GM12872 (cell line): ENCODE data around the gene ABCC1.

Experiments
- CTCF ChIP-seq: IDR thresholded peaks from 3 replicates; pipeline ENCODE4 v1.5.1; 2011; ENCODE audit warnings: low read depth, mild to moderate bottlenecking, low read length, moderate library complexity; ENCODE audit not compliant: insufficient read depth

The ABCC1 gene

DNA sequence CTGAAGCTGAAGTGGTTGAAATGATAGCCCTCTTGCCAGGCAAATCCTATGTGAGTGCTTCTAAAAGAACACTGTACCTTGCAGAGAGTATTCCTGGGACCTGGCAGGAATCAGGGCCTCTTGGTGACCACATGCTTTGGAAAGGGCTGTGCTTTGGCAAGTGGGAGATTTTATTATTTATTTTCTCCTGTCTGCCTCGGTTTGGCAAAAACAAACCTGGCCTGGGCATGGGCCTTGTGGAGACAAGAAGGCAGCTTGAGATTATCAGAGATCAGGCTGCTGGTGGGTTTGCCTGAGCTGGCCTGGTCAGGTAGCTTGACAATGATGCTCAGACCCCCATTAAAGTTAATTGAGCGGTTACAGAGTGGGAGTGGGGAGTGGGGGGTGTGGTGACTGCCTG is 24.6 kb downstream of the ABCC1 start:
- no peak for TF ChIP-seq CTCF

DNA sequence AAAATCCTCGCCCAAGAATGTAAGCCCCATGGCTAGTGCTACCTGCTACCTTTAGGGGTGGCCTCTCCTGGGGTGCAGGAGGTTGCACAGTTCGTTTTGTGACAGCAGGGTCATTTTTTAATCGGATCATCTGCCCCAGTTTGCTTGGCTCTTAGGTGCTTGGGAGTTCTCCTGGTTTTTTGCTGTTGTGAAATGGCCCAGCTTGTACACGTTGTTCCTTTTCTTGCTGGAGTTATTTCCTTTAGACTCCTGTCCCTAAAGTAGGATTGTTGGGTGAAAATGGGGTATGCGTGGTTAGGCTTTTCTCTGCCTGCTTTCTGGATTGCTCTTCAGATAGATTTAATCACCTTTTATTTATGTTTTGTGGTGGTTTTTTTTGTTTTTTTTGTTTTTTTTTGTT is 25.8 kb downstream of the ABCC1 start:
- no peak for TF ChIP-seq CTCF

DNA sequence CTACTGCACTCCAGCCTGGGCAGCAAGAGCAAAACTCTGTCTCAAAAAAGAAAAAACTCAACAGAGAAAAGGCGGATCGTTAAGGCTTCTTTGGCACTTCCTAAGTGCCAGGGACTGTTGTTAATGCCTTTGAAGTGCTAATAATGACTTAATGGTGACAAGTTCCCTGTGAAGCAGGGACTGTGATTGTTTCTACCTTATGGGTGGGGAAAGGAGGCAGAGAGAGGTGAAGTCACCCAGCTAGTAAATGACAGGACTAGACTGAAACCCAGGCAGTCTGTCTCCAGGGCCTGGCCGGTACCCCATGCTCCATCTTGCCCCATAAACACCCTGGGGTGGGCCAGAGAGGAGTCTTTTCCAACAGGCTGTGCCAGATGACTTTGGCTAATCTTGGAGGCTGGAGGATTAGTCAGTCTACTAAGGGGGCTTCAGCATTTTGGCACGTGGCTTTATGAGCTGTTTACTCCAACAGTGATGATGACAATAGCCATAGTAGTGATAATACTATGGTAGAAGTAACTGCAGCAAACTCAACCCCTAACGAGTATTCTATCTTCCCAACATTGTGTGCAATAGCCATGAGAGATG is 26.9 kb downstream of the ABCC1 start:
- TF ChIP-seq CTCF = no peak

DNA sequence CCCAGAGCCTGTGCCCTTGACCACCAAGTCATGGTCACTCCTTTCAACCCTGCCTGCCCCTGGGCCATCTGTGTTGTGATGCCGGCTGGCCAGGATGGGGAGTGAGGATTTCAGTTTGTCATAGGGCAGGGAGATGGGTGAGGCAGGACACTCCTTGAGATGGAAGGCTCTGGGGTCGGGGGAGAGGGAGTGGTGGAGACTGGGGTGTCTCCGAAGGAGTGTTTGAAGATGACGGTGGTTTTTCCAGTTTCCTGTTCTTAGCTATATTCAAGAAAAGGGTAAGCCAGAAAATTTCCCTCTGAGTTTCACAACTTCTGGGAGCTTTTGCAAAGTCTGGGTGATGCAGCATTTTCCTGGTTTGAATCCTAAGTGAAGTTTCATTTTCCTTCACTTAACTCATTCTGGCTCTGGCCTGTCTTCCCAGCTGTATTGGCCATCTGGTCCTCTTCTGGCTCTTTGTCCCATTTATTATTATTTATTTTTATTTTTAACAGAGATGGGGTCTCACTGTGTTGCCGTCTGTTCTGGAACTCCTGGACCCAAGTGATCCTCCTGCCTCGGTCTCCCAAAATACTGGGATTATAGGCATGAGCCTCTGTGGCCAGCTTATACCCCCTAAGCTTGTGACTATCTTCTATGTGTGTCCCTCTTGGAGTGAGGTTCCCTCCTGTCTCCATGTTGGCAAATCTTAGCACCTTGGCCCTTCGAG is 27.7 kb downstream of the ABCC1 start:
- TF ChIP-seq CTCF = no peak

DNA sequence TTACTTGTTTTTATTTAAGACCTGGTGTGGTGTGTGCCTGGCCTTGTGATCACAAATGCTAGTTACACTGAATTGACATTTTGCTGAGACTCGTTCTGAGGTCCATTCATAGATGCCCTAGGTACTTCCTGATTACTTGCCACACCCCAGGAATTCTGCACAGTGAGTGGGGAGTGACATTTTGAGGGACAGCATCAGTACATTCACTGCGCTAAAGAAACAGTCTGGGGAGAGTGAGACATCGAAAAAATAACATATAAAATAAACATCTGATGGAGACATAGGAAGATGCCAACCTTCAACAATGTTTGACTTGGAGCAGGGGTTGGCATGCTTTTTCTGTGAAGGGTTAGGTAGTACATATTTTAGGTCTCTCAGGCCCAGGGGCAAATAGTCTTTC is 30.4 kb downstream of the ABCC1 start:
- TF ChIP-seq CTCF = no peak

DNA sequence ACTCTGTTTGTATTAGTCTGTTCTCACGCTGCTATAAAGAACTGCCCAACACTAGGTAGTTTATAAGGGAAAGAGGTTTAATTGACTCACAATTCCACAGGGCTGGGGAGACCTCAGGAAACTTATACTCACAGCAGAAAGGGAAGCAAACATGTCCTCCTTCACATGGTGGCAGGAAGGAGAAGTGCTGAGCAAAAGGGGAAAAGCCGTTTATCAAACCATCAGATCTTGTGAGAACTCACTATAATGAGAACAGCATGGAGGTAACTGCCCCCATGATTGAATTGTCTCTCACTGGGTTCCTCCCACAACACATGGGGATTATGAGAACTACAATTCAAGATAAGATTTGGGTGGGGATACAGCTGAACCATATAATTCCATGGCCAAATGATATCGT is 30.9 kb downstream of the ABCC1 start:
- no peak for TF ChIP-seq CTCF

- TF ChIP-seq CTCF = no peak
These were observed 32.0 kb downstream of the ABCC1 start for GRCh38 chr16:15981382-15981781.

DNA sequence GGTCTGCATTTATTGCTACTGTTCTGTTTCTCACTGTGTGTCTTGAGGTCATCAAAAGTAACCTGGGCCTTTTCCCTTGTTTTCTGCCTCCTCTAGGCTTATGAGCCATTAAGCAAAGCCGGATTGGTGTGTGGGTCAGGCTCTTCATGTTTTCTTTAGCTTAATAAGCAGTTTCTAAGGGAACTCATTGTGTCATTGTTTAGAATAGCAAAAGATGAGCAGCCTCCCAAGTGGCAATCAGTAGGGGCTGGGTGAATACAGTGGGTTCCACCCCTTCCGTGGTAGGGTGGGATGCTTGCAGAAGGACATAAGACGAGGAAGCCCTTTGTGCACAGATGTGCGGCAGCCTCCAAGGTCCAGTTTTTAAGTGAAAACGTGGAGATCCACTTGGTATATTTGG is 34.5 kb downstream of the ABCC1 start:
- no peak for TF ChIP-seq CTCF
